SU-DHL-6 (cell line): ENCODE measurements around the gene TYW1B.
"Not testable (repeated sequence)": the region's sequence is repeated elsewhere in the genome, so short reads cannot be mapped to it uniquely, and the experiment has no call there.

Source experiments
- H2AFZ ChIP-seq: fragments of 200-600 bp; sonication (generic); 2 replicates; pipeline ENCODE4 v1.6.1; 2014; ENCODE audit warnings: low read depth, mild to moderate bottlenecking, moderate library complexity, mixed read lengths, antibody characterized with exemption, low read length; ENCODE audit not compliant: severe bottlenecking
- H3F3A ChIP-seq: fragments of 200-600 bp; shearing (Covaris generic); 2 replicates; pipeline ENCODE4 v1.6.0; 2016; ENCODE audit warnings: antibody characterized with exemption, mild to moderate bottlenecking; ENCODE audit not compliant: insufficient read depth
- H3K27ac ChIP-seq: fragments of 200-600 bp; sonication (generic); 2 replicates; pipeline ENCODE4 v1.5.1; 2016; ENCODE audit warnings: low read depth, mild to moderate bottlenecking, low read length, moderate library complexity, mixed read lengths
- H3K27me3 ChIP-seq: fragments of 200-600 bp; sonication (generic), shearing (Covaris generic); 2 replicates; pipeline ENCODE4 v1.6.0; 2014; ENCODE audit warnings: mild to moderate bottlenecking, low read length
- H3K36me3 ChIP-seq: fragments of 200-600 bp; sonication (generic); 2 replicates; pipeline ENCODE4 v1.6.1; 2014; ENCODE audit warnings: mild to moderate bottlenecking, low read length, mixed read lengths
- H3K4me2 ChIP-seq: fragments of 300-600, 200-600 bp; shearing (Covaris generic), sonication (generic); 2 replicates; pipeline ENCODE4 v1.6.0; 2014; ENCODE audit warnings: low read length, low read depth, mild to moderate bottlenecking; ENCODE audit not compliant: poor library complexity, severe bottlenecking
- H3K4me3 ChIP-seq: fragments of 200-600 bp; sonication (generic); 2 replicates; pipeline ENCODE4 v1.5.1; 2014; ENCODE audit warnings: antibody characterized with exemption, low read length, mild to moderate bottlenecking, mixed read lengths; ENCODE audit not compliant: insufficient read depth, poor library complexity, severe bottlenecking
- H3K79me2 ChIP-seq: fragments of 200-600 bp; sonication (generic); 2 replicates; pipeline ENCODE4 v1.6.1; 2014; ENCODE audit warnings: mild to moderate bottlenecking, low read length, moderate library complexity; ENCODE audit not compliant: insufficient read depth
- H3K9ac ChIP-seq: fragments of 200-600 bp; sonication (generic); 2 replicates; pipeline ENCODE4 v1.7.0; 2014; ENCODE audit warnings: mild to moderate bottlenecking, low read length
- H3K9me2 ChIP-seq: fragments of 200-600 bp; sonication (generic); replicated peaks from 2 replicates; pipeline ENCODE4 v1.6.1; 2014; ENCODE audit warnings: low read length; ENCODE audit not compliant: insufficient read depth
- H3K9me3 ChIP-seq: fragments of 200-600 bp; sonication (generic); 2 replicates; pipeline ENCODE4 v1.6.1; 2014; ENCODE audit warnings: low read length, mixed read lengths; ENCODE audit not compliant: insufficient read depth
- H4K20me1 ChIP-seq: fragments of 200-600 bp; sonication (generic); 2 replicates; pipeline ENCODE4 v1.6.1; 2014; ENCODE audit warnings: low read depth, mild to moderate bottlenecking, antibody characterized with exemption, low read length, moderate library complexity, mixed read lengths
- CTCF ChIP-seq: fragments of 200-600 bp; sonication (generic); IDR thresholded peaks from one replicate; pipeline ENCODE4 v1.5.1; 2017; ENCODE audit warnings: antibody characterized with exemption, mild to moderate bottlenecking, low read length, moderate library complexity; ENCODE audit not compliant: insufficient read depth, poor library complexity, severe bottlenecking
- EZH2phosphoT487 ChIP-seq: fragments of 200-600 bp; sonication (generic), shearing (Covaris generic); conservative IDR thresholded peaks from 2 replicates; pipeline ENCODE4 v1.6.1; 2018; ENCODE audit warnings: mild to moderate bottlenecking, antibody characterized with exemption, low read length, moderate library complexity, mixed read lengths

Gene TYW1B

GRCh38 chr7:72622532-72622931, 205.5 kb downstream of the TYW1B start:
- no peak overlapping the region for H3K9ac ChIP-seq
- no peaks in the 10 kb centered on the region for H4K20me1 ChIP-seq
- H3K36me3 ChIP-seq, result no peaks in the 10 kb centered on the region
- H3K4me2 ChIP-seq, result no peak overlapping the region
- no peaks in the 10 kb centered on the region for H3K79me2 ChIP-seq
- no peaks in the 10 kb centered on the region for H3K9me3 ChIP-seq
- TF ChIP-seq CTCF (no peak), EZH2phosphoT487 (no peak)
- H3K9me2 ChIP-seq, result no peaks in the 10 kb centered on the region
- H3K27ac ChIP-seq, result no peak overlapping the region
- H3F3A ChIP-seq, result no peaks in the 10 kb centered on the region
- H3K4me3 ChIP-seq, result no peak overlapping the region
- no peaks in the 10 kb centered on the region for H3K27me3 ChIP-seq
- H2AFZ ChIP-seq, result no peak overlapping the region

- not testable (repeated sequence) for H3K4me3 ChIP-seq, H3K27me3 ChIP-seq, H3K4me2 ChIP-seq, H3F3A ChIP-seq, H2AFZ ChIP-seq, H3K36me3 ChIP-seq, H3K9me2 ChIP-seq, H3K27ac ChIP-seq, H3K9me3 ChIP-seq, H3K9ac ChIP-seq, H3K79me2 ChIP-seq, H4K20me1 ChIP-seq
Measured at GRCh38 chr7:72621761-72622187, 206.2 kb downstream of the TYW1B start.

- not testable (repeated sequence) for H2AFZ ChIP-seq, H3K79me2 ChIP-seq, H3K4me3 ChIP-seq, H3K27ac ChIP-seq, H3K9me2 ChIP-seq, H3F3A ChIP-seq, H3K9me3 ChIP-seq, H4K20me1 ChIP-seq, H3K4me2 ChIP-seq, H3K36me3 ChIP-seq, H3K27me3 ChIP-seq, H3K9ac ChIP-seq
Measured at GRCh38 chr7:72620923-72621322, 207.1 kb downstream of the TYW1B start.

GRCh38 chr7:72618435-72619180, 209.4 kb downstream of the TYW1B start:
- H3K27ac ChIP-seq, H2AFZ ChIP-seq, H3K27me3 ChIP-seq, H3K36me3 ChIP-seq, H3F3A ChIP-seq, H3K9ac ChIP-seq, H3K9me2 ChIP-seq, H3K4me3 ChIP-seq, H4K20me1 ChIP-seq, H3K9me3 ChIP-seq, H3K79me2 ChIP-seq, H3K4me2 ChIP-seq: not testable (repeated sequence)

GRCh38 chr7:72609761-72610160, 218.2 kb downstream of the TYW1B start:
- not testable (repeated sequence) for H3K4me2 ChIP-seq, H4K20me1 ChIP-seq, H3K36me3 ChIP-seq, H3K79me2 ChIP-seq, H2AFZ ChIP-seq, H3K9me3 ChIP-seq, H3K27me3 ChIP-seq, H3K9ac ChIP-seq, H3F3A ChIP-seq, H3K4me3 ChIP-seq, H3K27ac ChIP-seq, H3K9me2 ChIP-seq

- H3K27ac ChIP-seq, H3K79me2 ChIP-seq, H3K27me3 ChIP-seq, H3K4me3 ChIP-seq, H3K36me3 ChIP-seq, H3K4me2 ChIP-seq, H3F3A ChIP-seq, H4K20me1 ChIP-seq, H3K9me3 ChIP-seq, H3K9me2 ChIP-seq, H2AFZ ChIP-seq, H3K9ac ChIP-seq: not testable (repeated sequence)
Measured at GRCh38 chr7:72607988-72608387, 220.0 kb downstream of the TYW1B start.

- not testable (repeated sequence) for H3K4me3 ChIP-seq, H2AFZ ChIP-seq, H3K27ac ChIP-seq, H3F3A ChIP-seq, H3K4me2 ChIP-seq, H3K9me3 ChIP-seq, H3K9me2 ChIP-seq, H4K20me1 ChIP-seq, H3K9ac ChIP-seq, H3K36me3 ChIP-seq, H3K79me2 ChIP-seq, H3K27me3 ChIP-seq
Measured at GRCh38 chr7:72605863-72606431, 222.1 kb downstream of the TYW1B start.
